ENCODE data around the gene DPEP3.
"Not testable (repeated sequence)": the region's sequence is repeated elsewhere in the genome, so short reads cannot be mapped to it uniquely, and the experiment has no call there.

DPEP3 gene

GRCh38 chr16:67993207-67994039 lies 13.1 kb upstream of the DPEP3 start:
- peak; percentile 87 for DNase-seq

GRCh38 chr16:67992661-67993206 lies 12.4 kb upstream of the DPEP3 start:
- no peak for DNase-seq

GRCh38 chr16:67990018-67990386 lies 9.7 kb upstream of the DPEP3 start:
- no peak for DNase-seq

GRCh38 chr16:67989322-67990017 lies 9.2 kb upstream of the DPEP3 start:
- no peak for DNase-seq

GRCh38 chr16:67988675-67989074 lies 8.4 kb upstream of the DPEP3 start:
- no peak for DNase-seq

GRCh38 chr16:67987460-67988160 lies 7.3 kb upstream of the DPEP3 start:
- no peak for DNase-seq

- DNase-seq, result no peak
These were observed 6.7 kb upstream of the DPEP3 start for GRCh38 chr16:67986949-67987348.

GRCh38 chr16:67982011-67982696 lies 1.9 kb upstream of the DPEP3 start:
- no peak for DNase-seq

- no peak for DNase-seq
These were observed 2.7 kb downstream of the DPEP3 start for GRCh38 chr16:67977469-67978227.

- DNase-seq, result no peak
These were observed 3.3 kb downstream of the DPEP3 start for GRCh38 chr16:67977005-67977404.

GRCh38 chr16:67976205-67976604 lies 4.1 kb downstream of the DPEP3 start:
- no peak for DNase-seq

- no peak for DNase-seq
These were observed 4.8 kb downstream of the DPEP3 start for GRCh38 chr16:67975321-67976105.

GRCh38 chr16:67972285-67972684 lies 8.0 kb downstream of the DPEP3 start:
- not testable (repeated sequence) for DNase-seq

- DNase-seq, result no peak
These were observed 9.2 kb downstream of the DPEP3 start for GRCh38 chr16:67971111-67971510.

- no peak for DNase-seq
These were observed 10.9 kb downstream of the DPEP3 start for GRCh38 chr16:67969254-67970039.

- peak; percentile 87 for DNase-seq
These were observed 11.7 kb downstream of the DPEP3 start, which contains the start of gene SLC12A4 for GRCh38 chr16:67968400-67969253. TSS of gene SLC12A4 (minus strand) at chr16:67968637. CDS start at chr16:67968553, 84 bp downstream.

- DNase-seq, result no peak
These were observed 12.3 kb downstream of the DPEP3 start for GRCh38 chr16:67967958-67968399.

GRCh38 chr16:67967183-67967957 lies 12.9 kb downstream of the DPEP3 start:
- DNase-seq, result no peak
